Caco-2 (cell line): ENCODE data around the gene STXBP3. TPM values are rescaled to one million over a fixed set of nuclear protein-coding genes. Genes with fewer than 3 reads are reported as not detected.

Experiments used
- BruUV-seq: library from RNA; stranded (reverse); fragments of 400-500 nt; replicated peaks from 2 replicates; lab custom pipeline; 2021; lab: Mats Ljungman, UMichigan
- CTCF ChIA-PET: fragments of 300-600 bp; sonication (Branson Sonifier 250); formaldehyde crosslinking; loops from one replicate; lab custom pipeline; 2022; ENCODE audit warnings: antibody characterized with exemption; lab: Charles Lee
- POLR2A ChIA-PET: fragments of 300-600 bp; sonication (Branson Sonifier 250); formaldehyde crosslinking; loops from one replicate; lab custom pipeline; 2022; ENCODE audit warnings: antibody characterized with exemption; lab: Charles Lee
- DNase-seq, 2 experiments: peaks; one replicate each; pipeline versions ENCODE4 v3.0.0 to v3.0.0-alpha.2; 2020 to 2022
- H3K27me3 ChIP-seq: replicated peaks from 2 replicates; pipeline ENCODE4 v1.6.0; 2011; ENCODE audit warnings: low read length; ENCODE audit not compliant: control insufficient read depth, insufficient read depth
- H3K36me3 ChIP-seq: 2 replicates; pipeline ENCODE4 v1.5.1; 2011; ENCODE audit warnings: low read length; ENCODE audit not compliant: control insufficient read depth, insufficient read depth
- H3K4me1 ChIP-seq: fragments of 250-450 bp; sonication (Bioruptor Pico); 2 replicates; pipeline ENCODE4 v1.5.1; 2020; ENCODE audit warnings: mild to moderate bottlenecking
- H3K4me3 ChIP-seq: 2 replicates; pipeline ENCODE4 v1.5.1; 2011; ENCODE audit warnings: low read depth, mild to moderate bottlenecking, control low read depth, low read length
- H3K9me3 ChIP-seq: fragments of 250-450 bp; sonication (Bioruptor Pico); 2 replicates; pipeline ENCODE4 v1.5.1; 2020; ENCODE audit warnings: mild to moderate bottlenecking, moderate library complexity
- H3K27ac Mint-ChIP-seq: one replicate; pipeline ENCODE4 v1.8.0; 2022; ENCODE audit warnings: mixed read lengths; ENCODE audit not compliant: unreplicated experiment
- H3K27me3 Mint-ChIP-seq: one replicate; pipeline ENCODE4 v1.8.0; 2022; ENCODE audit warnings: mixed read lengths; ENCODE audit not compliant: insufficient read depth, unreplicated experiment
- H3K36me3 Mint-ChIP-seq: one replicate; pipeline ENCODE4 v1.8.0; 2022; ENCODE audit warnings: mild to moderate bottlenecking, mixed read lengths; ENCODE audit not compliant: insufficient read depth, unreplicated experiment
- H3K4me1 Mint-ChIP-seq: one replicate; pipeline ENCODE4 v1.8.0; 2022; ENCODE audit warnings: low read depth, mixed read lengths; ENCODE audit not compliant: unreplicated experiment
- H3K4me3 Mint-ChIP-seq: one replicate; pipeline ENCODE4 v1.8.0; 2022; ENCODE audit warnings: mild to moderate bottlenecking, moderate library complexity, mixed read lengths; ENCODE audit not compliant: unreplicated experiment
- H3K9me3 Mint-ChIP-seq: one replicate; pipeline ENCODE4 v1.8.0; 2022; ENCODE audit warnings: mixed read lengths; ENCODE audit not compliant: unreplicated experiment
- CTCF ChIP-seq, 2 experiments: fragments of 200-600 bp in 1 of 2; IDR thresholded peaks; 1 replicate in 1 of 2; 2 replicates in 1 of 2; pipeline versions ENCODE4 v1.5.1 to v1.8.0; 2011 to 2022; ENCODE audit warnings: antibody characterized with exemption in 1 of 2, control low read depth in 1 of 2, inconsistent platforms in 1 of 2, low read depth in 1 of 2, low read length in 1 of 2, mild to moderate bottlenecking in 1 of 2, moderate library complexity in 1 of 2; ENCODE audit not compliant: insufficient read depth in 1 of 2, severe bottlenecking in 1 of 2, unreplicated experiment in 1 of 2
- intact Hi-C: fragments of 100-400 bp; cut with micrococcal nuclease; formaldehyde crosslinking; loops from one replicate; pipeline ENCODE4 v1.10.0; 2022; ENCODE audit not compliant: unreplicated experiment
- total RNA-seq: library from RNA; stranded (reverse); gene quantifications from 2 replicates; pipeline ENCODE4 v1.2.3, GENCODE V29; 2022

The STXBP3 gene
- total RNA-seq, 1 experiment from 2014 or later = 34.3 TPM

GRCh38 chr1:108848806-108849205, 102.3 kb downstream of the STXBP3 start:
- no peaks in the 10 kb centered on the region for H3K4me1 Mint-ChIP-seq
- no TSS peak for BruUV-seq
- H3K4me3 Mint-ChIP-seq = no peak overlapping the region
- DNase-seq = no peak
- Histone ChIP-seq H3K4me3 (no peak overlapping the region), H3K9me3 (no peaks in the 10 kb centered on the region), H3K27me3 (no peaks in the 10 kb centered on the region), H3K4me1 (no peaks in the 10 kb centered on the region), H3K36me3 (no peaks in the 10 kb centered on the region)
- no peak for TF ChIP-seq CTCF (IDR thresholded peaks at IDR 0.05; ENCODE audit: insufficient read depth in 1 of 2, low read depth in 1 of 2, low read length in 1 of 2, severe bottlenecking in 1 of 2, unreplicated experiment in 1 of 2)
- no peaks in the 10 kb centered on the region for H3K9me3 Mint-ChIP-seq
- CTCF ChIA-PET = no interaction called here
- H3K27ac Mint-ChIP-seq = no peak overlapping the region
- H3K36me3 Mint-ChIP-seq = peaks cover 5% of the 10 kb centered on the region
- H3K27me3 Mint-ChIP-seq = no peaks in the 10 kb centered on the region
- intact Hi-C loops = no loop called here
- POLR2A ChIA-PET = no interaction called here

- intact Hi-C loops = no loop called here
- Mint-ChIP-seq H3K36me3 (no peaks in the 10 kb centered on the region), H3K27me3 (no peaks in the 10 kb centered on the region), H3K4me1 (no peaks in the 10 kb centered on the region), H3K9me3 (no peaks in the 10 kb centered on the region), H3K27ac (no peak overlapping the region), H3K4me3 (no peak overlapping the region)
- CTCF ChIA-PET = no interaction called here
- H3K4me1 ChIP-seq = no peaks in the 10 kb centered on the region
- H3K9me3 ChIP-seq = no peaks in the 10 kb centered on the region
- H3K36me3 ChIP-seq = no peaks in the 10 kb centered on the region
- DNase-seq = no peak
- TF ChIP-seq CTCF (IDR thresholded peaks at IDR 0.05; ENCODE audit: insufficient read depth in 1 of 2, low read depth in 1 of 2, low read length in 1 of 2, severe bottlenecking in 1 of 2, unreplicated experiment in 1 of 2) = no peak
- no TSS peak for BruUV-seq
- no peaks in the 10 kb centered on the region for H3K27me3 ChIP-seq
- POLR2A ChIA-PET = no interaction called here
- H3K4me3 ChIP-seq = no peak overlapping the region
These were observed 104.5 kb downstream of the STXBP3 start for GRCh38 chr1:108850929-108851328.

GRCh38 chr1:108851567-108851966, 105.1 kb downstream of the STXBP3 start:
- no TSS peak for BruUV-seq
- H3K4me3 Mint-ChIP-seq = no peak overlapping the region
- Histone ChIP-seq H3K4me3 (no peak overlapping the region), H3K4me1 (no peaks in the 10 kb centered on the region), H3K36me3 (no peaks in the 10 kb centered on the region), H3K27me3 (no peaks in the 10 kb centered on the region), H3K9me3 (no peaks in the 10 kb centered on the region)
- no peaks in the 10 kb centered on the region for H3K4me1 Mint-ChIP-seq
- ChIA-PET CTCF (no interaction called here), POLR2A (no interaction called here)
- H3K36me3 Mint-ChIP-seq = no peaks in the 10 kb centered on the region
- H3K27me3 Mint-ChIP-seq = no peaks in the 10 kb centered on the region
- TF ChIP-seq CTCF (IDR thresholded peaks at IDR 0.05; ENCODE audit: insufficient read depth in 1 of 2, low read depth in 1 of 2, low read length in 1 of 2, severe bottlenecking in 1 of 2, unreplicated experiment in 1 of 2) = no peak
- H3K9me3 Mint-ChIP-seq = no peaks in the 10 kb centered on the region
- intact Hi-C loops = no loop called here
- DNase-seq = no peak
- H3K27ac Mint-ChIP-seq = no peak overlapping the region
